Activated naive CD4-positive, alpha-beta T cell treated with anti-CD3 and anti-CD28 coated beads for 36 hours (primary cell): ENCODE measurements around the gene OASL. TPM values are rescaled to one million over a fixed set of nuclear protein-coding genes. Genes with fewer than 3 reads are reported as not detected.
A peak's percentile ranks its signal among the peaks of the same experiment; 100 is the strongest.

ENCODE experiments used
- CTCF ChIA-PET: fragments of 350-600 bp; sonication (Branson Sonifier 250); formaldehyde crosslinking; loops from one replicate; lab custom pipeline; 2021; ENCODE audit warnings: antibody characterized with exemption; lab: Charles Lee
- DNase-seq: peaks from one replicate; pipeline ENCODE4 v3.0.0-alpha.2; 2020
- H3K27ac Mint-ChIP-seq: one replicate; pipeline ENCODE4 v1.8.0; 2021; ENCODE audit warnings: mild to moderate bottlenecking, mixed read lengths
- H3K27me3 Mint-ChIP-seq: one replicate; pipeline ENCODE4 v1.8.0; 2021; ENCODE audit warnings: low read depth, mixed read lengths
- H3K36me3 Mint-ChIP-seq: one replicate; pipeline ENCODE4 v1.8.0; 2021; ENCODE audit warnings: low read depth, mixed read lengths
- H3K4me1 Mint-ChIP-seq: one replicate; pipeline ENCODE4 v1.8.0; 2021; ENCODE audit warnings: low read depth, mixed read lengths
- H3K4me3 Mint-ChIP-seq: one replicate; pipeline ENCODE4 v1.8.0; 2021; ENCODE audit warnings: mild to moderate bottlenecking, moderate library complexity, mixed read lengths
- H3K9me3 Mint-ChIP-seq: one replicate; pipeline ENCODE4 v1.8.0; 2021; ENCODE audit warnings: mixed read lengths
- intact Hi-C: fragments of 100-400 bp; cut with micrococcal nuclease; formaldehyde crosslinking; loops from one replicate; pipeline ENCODE4 v1.15.1; 2023
- total RNA-seq, 2 experiments: library from RNA; stranded (reverse); gene quantifications; one replicate each; pipeline ENCODE4 v1.2.3, GENCODE V29; 2021

The OASL gene
- total RNA-seq, 2 experiments from 2014 or later, result 12.4 to 13.4 TPM

GRCh38 chr12:120980800-120981368 lies 58.2 kb downstream of the OASL start:
- Mint-ChIP-seq H3K36me3 (no peaks in the 10 kb centered on the region), H3K27ac (no peak overlapping the region), H3K27me3 (no peaks in the 10 kb centered on the region), H3K4me1 (no peaks in the 10 kb centered on the region), H3K4me3 (no peak overlapping the region), H3K9me3 (no peaks in the 10 kb centered on the region)
- CTCF ChIA-PET, result interaction anchor here (1.7 kb wide), 1 partner anchor 9 kb away, joined by 8 read pairs; no protein-coding TSS in a partner anchor
- intact Hi-C loops, result no loop called here
- DNase-seq, result no peak

- intact Hi-C loops, result no loop called here
- Mint-ChIP-seq H3K27ac (no peak overlapping the region), H3K9me3 (no peaks in the 10 kb centered on the region)
Observed at GRCh38 chr12:120979862-120980696, 59.0 kb downstream of the OASL start.

GRCh38 chr12:120979220-120979861 lies 59.7 kb downstream of the OASL start:
- H3K27ac Mint-ChIP-seq, result no peak overlapping the region
- no peaks in the 10 kb centered on the region for H3K4me1 Mint-ChIP-seq
- H3K36me3 Mint-ChIP-seq, result no peaks in the 10 kb centered on the region
- H3K9me3 Mint-ChIP-seq, result no peaks in the 10 kb centered on the region
- DNase-seq, result no peak
- intact Hi-C loops, result no loop called here
- CTCF ChIA-PET, result no interaction called here
- no peaks in the 10 kb centered on the region for H3K27me3 Mint-ChIP-seq
- H3K4me3 Mint-ChIP-seq, result no peak overlapping the region

More at GRCh38 chr12:120979862-120980696, 59.0 kb downstream of the OASL start:
- CTCF ChIA-PET, result interaction anchor here (1.7 kb wide), 1 partner anchor 8 kb away, joined by 8 read pairs; no protein-coding TSS in a partner anchor
- Mint-ChIP-seq H3K4me1 (no peaks in the 10 kb centered on the region), H3K4me3 (no peak overlapping the region), H3K36me3 (no peaks in the 10 kb centered on the region), H3K27me3 (no peaks in the 10 kb centered on the region)
- no peak for DNase-seq

GRCh38 chr12:120978296-120979219 lies 60.5 kb downstream of the OASL start, which contains the start of gene HNF1A:
Gene HNF1A (plus strand): TSS chr12:120978543. CDS start chr12:120978769, 226 bp downstream.
- CTCF ChIA-PET, result interaction anchor here (0.5 to 1.0 kb wide), 5 partner anchors 33 to 359 kb away, joined by 3 to 7 read pairs (median 3); no protein-coding TSS in a partner anchor
- intact Hi-C loops, result no loop called here
- Mint-ChIP-seq H3K4me3 (no peak within 1 kb of the TSS), H3K27ac (no peak within 1 kb of the TSS), H3K4me1 (no peaks in the 10 kb centered on the region), H3K36me3 (no peaks in the 10 kb centered on the region), H3K27me3 (no peaks in the 10 kb centered on the region), H3K9me3 (no peaks in the 10 kb centered on the region)
- DNase-seq, result no peak

- Mint-ChIP-seq H3K36me3 (no peaks in the 10 kb centered on the region), H3K27ac (no peak overlapping the region), H3K9me3 (no peaks in the 10 kb centered on the region), H3K4me3 (no peak overlapping the region), H3K27me3 (no peaks in the 10 kb centered on the region), H3K4me1 (no peaks in the 10 kb centered on the region)
- DNase-seq, result no peak
- CTCF ChIA-PET, result interaction anchor here (0.5 to 1.0 kb wide), 5 partner anchors 33 to 358 kb away, joined by 3 to 7 read pairs (median 3); no protein-coding TSS in a partner anchor
- intact Hi-C loops, result no loop called here
Observed at GRCh38 chr12:120977531-120978295, 61.3 kb downstream of the OASL start.

GRCh38 chr12:120972870-120973543 lies 66.0 kb downstream of the OASL start:
- Mint-ChIP-seq H3K36me3 (no peaks in the 10 kb centered on the region), H3K27ac (no peak overlapping the region), H3K4me3 (no peak overlapping the region), H3K27me3 (no peaks in the 10 kb centered on the region), H3K9me3 (no peaks in the 10 kb centered on the region), H3K4me1 (peaks cover 4% of the 10 kb centered on the region)
- DNase-seq, result no peak
- intact Hi-C loops, result loop anchor here (5.0 kb wide), 1 partner anchor 201 kb away; no protein-coding TSS in a partner anchor
- CTCF ChIA-PET, result interaction anchor here (0.6 to 3.8 kb wide), 23 partner anchors 7 to 353 kb away, joined by 3 to 48 read pairs (median 5); partner anchors contain the start of gene OASL

GRCh38 chr12:120971299-120972180 lies 67.5 kb downstream of the OASL start:
- no peaks in the 10 kb centered on the region for H3K36me3 Mint-ChIP-seq
- intact Hi-C loops, result loop anchor here (1.0 to 5.0 kb wide), 9 partner anchors 27 to 388 kb away; partner anchors contain the start of genes ACADS and SPPL3
- no peaks in the 10 kb centered on the region for H3K9me3 Mint-ChIP-seq

GRCh38 chr12:120970310-120970709 lies 68.7 kb downstream of the OASL start:
- DNase-seq, result no peak
- H3K4me1 Mint-ChIP-seq, result peaks cover 4% of the 10 kb centered on the region
- H3K27ac Mint-ChIP-seq, result no peak overlapping the region
- H3K4me3 Mint-ChIP-seq, result no peak overlapping the region
- intact Hi-C loops, result loop anchor here (5.0 kb wide), 1 partner anchor 198 kb away; no protein-coding TSS in a partner anchor
- no peaks in the 10 kb centered on the region for H3K27me3 Mint-ChIP-seq
- CTCF ChIA-PET, result interaction anchor here (1.3 to 3.8 kb wide), 3 partner anchors 114 to 387 kb away, joined by 3 to 48 read pairs (median 4); no protein-coding TSS in a partner anchor
- H3K9me3 Mint-ChIP-seq, result no peaks in the 10 kb centered on the region
- no peaks in the 10 kb centered on the region for H3K36me3 Mint-ChIP-seq

More at GRCh38 chr12:120971299-120972180, 67.5 kb downstream of the OASL start:
- Mint-ChIP-seq H3K4me1 (peaks cover 4% of the 10 kb centered on the region), H3K27ac (no peak overlapping the region), H3K4me3 (no peak overlapping the region), H3K27me3 (no peaks in the 10 kb centered on the region)
- CTCF ChIA-PET, result interaction anchor here (0.5 to 3.8 kb wide), 50 partner anchors 9 to 1130 kb away, joined by 3 to 48 read pairs (median 4); partner anchors contain the start of gene SPPL3
- DNase-seq, result peak; percentile 62
